DND-41 (cell line): ENCODE data around the gene STH.

Experiments used
- EZH2 ChIP-seq: IDR thresholded peaks from 3 replicates; pipeline ENCODE4 v1.6.1; 2012; ENCODE audit warnings: borderline replicate concordance, low read depth, mild to moderate bottlenecking, moderate library complexity, low read length, inconsistent platforms; ENCODE audit not compliant: severe bottlenecking
- TF ChIP-seq, protein P1 (sequence below): IDR thresholded peaks from 2 replicates; pipeline ENCODE4 v1.5.1; 2012; ENCODE audit warnings: borderline replicate concordance, low read length, moderate library complexity, mild to moderate bottlenecking; ENCODE audit not compliant: poor library complexity, severe bottlenecking; ENCODE audit errors: extremely low read depth

DNA sequence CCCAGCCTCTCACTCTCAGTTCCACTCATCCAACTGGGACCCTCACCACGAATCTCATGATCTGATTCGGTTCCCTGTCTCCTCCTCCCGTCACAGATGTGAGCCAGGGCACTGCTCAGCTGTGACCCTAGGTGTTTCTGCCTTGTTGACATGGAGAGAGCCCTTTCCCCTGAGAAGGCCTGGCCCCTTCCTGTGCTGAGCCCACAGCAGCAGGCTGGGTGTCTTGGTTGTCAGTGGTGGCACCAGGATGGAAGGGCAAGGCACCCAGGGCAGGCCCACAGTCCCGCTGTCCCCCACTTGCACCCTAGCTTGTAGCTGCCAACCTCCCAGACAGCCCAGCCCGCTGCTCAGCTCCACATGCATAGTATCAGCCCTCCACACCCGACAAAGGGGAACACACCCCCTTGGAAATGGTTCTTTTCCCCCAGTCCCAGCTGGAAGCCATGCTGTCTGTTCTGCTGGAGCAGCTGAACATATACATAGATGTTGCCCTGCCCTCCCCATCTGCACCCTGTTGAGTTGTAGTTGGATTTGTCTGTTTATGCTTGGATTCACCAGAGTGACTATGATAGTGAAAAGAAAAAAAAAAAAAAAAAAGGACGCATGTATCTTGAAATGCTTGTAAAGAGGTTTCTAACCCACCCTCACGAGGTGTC lies 26.6 kb downstream of the STH start:
- TF ChIP-seq, protein P1, sequence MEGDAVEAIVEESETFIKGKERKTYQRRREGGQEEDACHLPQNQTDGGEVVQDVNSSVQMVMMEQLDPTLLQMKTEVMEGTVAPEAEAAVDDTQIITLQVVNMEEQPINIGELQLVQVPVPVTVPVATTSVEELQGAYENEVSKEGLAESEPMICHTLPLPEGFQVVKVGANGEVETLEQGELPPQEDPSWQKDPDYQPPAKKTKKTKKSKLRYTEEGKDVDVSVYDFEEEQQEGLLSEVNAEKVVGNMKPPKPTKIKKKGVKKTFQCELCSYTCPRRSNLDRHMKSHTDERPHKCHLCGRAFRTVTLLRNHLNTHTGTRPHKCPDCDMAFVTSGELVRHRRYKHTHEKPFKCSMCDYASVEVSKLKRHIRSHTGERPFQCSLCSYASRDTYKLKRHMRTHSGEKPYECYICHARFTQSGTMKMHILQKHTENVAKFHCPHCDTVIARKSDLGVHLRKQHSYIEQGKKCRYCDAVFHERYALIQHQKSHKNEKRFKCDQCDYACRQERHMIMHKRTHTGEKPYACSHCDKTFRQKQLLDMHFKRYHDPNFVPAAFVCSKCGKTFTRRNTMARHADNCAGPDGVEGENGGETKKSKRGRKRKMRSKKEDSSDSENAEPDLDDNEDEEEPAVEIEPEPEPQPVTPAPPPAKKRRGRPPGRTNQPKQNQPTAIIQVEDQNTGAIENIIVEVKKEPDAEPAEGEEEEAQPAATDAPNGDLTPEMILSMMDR: no peak
- no peak for TF ChIP-seq EZH2
